NAMALWA (cell line): ENCODE data around the gene RALB.
"Not testable (repeated sequence)": the region's sequence is repeated elsewhere in the genome, so short reads cannot be mapped to it uniquely, and the experiment has no call there.

Experiments
- DNase-seq: peaks from one replicate; pipeline ENCODE4 v3.0.0-alpha.2; 2015; ENCODE audit warnings: low spot score

RALB gene

GRCh38 chr2:120293096-120294007 is 40.7 kb downstream of the RALB start:
- DNase-seq = no peak

DNA sequence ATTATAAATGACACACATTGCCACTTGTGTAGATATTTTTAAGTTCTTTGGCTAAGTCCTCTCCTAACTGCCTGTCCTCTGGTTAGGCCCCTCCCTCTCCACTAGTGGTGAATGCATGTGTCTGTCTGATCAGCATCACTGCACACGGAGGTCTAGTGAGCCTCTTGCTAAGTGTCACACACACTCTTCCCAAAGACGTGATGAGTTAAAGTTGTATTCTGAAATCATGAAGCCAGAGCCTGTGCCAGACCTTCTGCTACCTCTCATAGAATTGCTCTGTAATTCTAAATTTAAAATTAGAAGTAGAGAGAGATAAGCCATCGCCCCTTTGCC is 41.3 kb downstream of the RALB start:
- DNase-seq = peak; percentile 50

GRCh38 chr2:120298173-120298835 is 45.7 kb downstream of the RALB start:
- no peak for DNase-seq

- DNase-seq = no peak
Measured at GRCh38 chr2:120299004-120299403, 46.4 kb downstream of the RALB start.

DNA sequence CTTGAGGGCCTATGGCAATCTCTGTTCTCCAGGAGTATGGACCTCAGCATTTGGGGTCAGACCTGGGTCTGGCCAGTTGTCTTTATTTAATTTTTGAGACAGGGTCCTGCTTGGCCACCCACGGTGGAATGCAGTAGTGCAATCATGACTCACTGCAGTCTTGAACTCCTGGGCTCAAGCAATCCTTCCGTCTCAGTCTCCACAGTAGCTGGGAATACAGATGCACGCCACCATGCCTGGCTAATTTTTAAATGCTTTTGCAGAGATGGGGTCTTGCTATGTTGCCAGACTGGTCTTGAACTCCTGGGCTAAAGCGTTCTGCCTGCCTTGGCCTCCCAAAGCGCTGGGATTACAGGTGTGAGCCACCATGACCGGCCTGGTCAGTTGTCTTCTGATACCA is 46.9 kb downstream of the RALB start:
- no peak for DNase-seq

DNA sequence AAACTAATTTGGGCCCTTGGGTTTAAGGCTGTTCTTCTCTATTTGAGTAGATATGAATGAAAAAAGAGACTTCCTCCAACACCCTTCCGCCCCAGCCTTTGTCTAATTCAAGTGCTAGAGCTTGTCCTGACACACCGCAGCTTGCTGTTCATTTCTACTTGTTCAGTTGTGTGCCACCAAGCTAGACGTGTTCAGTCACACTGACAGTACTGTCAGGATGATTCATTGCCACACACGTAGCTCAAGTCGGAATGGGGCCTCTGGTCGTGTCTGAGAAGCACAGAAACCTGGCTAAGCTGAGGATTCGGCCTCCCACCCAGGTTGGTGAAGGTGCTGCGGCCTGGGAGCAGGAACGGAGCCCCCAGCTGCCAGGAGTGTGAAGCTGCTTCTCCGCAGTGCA is 47.7 kb downstream of the RALB start:
- DNase-seq = no peak

DNA sequence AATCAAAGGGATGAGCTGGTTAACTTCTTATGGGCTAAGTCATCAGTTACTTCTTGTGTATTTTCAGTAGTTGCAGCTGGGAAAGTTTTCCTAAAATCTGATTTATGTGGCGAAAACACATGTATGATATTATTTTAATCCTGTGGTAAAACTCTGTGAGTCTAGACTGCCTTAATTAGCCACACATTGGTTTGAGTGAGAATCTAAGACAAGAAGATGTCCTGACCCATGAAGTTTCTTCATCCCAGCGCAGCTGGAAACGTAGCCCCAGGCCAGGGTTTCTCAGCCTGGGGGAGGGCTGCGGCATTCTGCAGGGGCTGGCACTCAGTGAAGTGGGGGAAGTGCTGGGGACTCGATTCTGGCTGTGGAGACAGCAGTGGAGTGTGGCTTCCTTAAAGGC is 48.6 kb downstream of the RALB start:
- DNase-seq = no peak

DNA sequence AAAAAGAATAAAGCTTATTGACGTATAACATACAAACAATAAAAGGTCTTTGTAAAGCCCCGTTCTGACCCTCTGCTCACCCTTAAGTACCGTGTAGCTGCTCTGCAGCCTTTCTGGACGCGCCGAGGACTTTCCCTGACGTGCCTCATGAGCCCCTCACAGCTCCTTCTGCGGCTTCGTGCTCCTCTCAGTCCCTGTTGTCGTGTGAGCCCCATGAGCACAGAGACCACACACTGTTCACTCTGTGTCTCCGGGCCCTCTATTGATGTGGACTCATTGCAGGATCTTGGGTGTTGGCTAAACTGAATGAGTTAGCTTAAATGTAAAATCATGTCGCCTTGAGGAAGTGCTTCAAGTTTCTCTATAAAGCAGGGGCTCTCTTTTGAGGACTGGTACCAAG is 49.6 kb downstream of the RALB start:
- DNase-seq = no peak

DNA sequence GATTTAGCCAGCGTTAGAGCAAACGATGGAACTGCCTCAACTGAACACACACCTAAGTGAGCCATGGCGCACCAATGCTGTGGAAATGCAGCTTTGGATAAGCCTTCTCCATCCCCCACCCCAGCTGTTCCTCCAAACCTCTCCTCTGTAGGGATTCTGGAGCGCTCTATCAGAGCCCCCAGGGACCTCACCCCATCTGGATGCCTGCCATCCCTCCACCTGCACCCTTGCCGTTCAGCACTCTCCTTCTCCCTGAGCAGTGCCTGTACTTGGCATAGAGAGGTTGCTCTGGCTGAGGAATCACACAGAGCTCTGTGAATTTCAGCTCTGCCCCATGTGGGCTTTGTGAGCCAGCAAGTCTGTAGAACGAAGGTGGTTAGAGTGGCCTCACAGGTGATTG is 50.5 kb downstream of the RALB start:
- no peak for DNase-seq

DNA sequence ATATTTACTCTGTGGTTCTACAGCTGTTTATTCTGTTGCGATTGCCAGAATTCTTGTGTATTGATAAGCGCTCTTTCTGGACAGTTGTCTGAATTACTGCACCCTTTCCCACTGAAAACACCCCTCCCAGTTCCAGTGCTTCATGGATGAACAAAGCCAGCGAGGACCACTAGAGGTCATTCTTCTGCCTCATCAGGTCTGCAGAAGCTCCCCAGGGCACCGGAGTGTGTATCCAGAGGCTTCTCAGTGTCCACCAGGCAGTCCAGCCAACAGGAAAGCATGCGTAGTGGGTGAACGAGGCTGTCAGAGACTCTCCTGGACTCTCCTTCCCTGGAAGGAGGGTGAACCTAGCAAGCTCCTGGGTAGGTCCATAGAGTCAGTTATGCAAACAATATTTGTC is 52.6 kb downstream of the RALB start:
- no peak for DNase-seq

DNA sequence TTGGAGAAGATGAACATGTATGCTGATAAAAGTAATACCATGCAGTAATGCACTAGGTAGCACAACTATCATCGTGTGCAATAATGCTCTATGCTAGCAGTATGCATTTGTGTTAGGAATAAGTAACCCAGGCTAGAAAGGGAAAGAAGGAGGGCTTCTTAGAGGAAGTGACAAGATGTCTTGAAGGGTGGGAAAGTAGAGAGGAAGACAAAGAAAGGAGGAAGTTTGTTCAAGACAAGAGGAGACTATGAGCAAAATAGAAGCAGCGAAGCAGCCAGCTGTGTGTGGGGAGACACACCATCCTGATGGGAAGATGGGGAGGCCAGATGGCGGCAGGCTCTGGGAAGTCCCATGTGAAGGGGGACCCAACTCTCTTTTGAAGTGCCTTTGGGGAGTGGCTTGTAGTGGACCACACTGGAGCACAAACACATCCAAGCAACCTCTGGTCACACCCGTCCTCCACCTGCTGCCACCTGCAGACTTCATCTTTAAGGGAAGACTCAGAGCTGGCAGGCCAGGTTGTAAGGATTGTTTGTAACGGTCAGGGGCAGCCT is 53.4 kb downstream of the RALB start:
- DNase-seq = no peak

DNA sequence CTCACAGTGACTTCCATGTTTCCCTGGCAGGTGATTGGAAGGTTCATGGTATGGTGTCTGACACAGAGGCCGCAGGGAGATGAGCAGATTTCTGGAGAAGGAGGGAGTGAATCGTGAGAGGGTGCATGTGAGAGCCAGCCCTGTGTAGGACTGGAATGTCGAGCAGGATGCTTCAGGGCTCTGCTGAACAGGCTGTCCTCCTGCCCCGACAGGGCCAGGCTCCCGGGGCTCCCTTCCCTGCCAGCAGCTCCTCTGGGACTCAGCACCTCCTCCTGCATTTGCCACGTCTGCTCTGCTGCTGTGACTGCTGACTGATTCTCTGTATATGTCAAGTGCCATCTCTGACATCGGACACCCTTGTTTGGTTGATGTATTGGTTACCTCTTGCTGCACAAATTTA is 54.8 kb downstream of the RALB start:
- no peak for DNase-seq

DNA sequence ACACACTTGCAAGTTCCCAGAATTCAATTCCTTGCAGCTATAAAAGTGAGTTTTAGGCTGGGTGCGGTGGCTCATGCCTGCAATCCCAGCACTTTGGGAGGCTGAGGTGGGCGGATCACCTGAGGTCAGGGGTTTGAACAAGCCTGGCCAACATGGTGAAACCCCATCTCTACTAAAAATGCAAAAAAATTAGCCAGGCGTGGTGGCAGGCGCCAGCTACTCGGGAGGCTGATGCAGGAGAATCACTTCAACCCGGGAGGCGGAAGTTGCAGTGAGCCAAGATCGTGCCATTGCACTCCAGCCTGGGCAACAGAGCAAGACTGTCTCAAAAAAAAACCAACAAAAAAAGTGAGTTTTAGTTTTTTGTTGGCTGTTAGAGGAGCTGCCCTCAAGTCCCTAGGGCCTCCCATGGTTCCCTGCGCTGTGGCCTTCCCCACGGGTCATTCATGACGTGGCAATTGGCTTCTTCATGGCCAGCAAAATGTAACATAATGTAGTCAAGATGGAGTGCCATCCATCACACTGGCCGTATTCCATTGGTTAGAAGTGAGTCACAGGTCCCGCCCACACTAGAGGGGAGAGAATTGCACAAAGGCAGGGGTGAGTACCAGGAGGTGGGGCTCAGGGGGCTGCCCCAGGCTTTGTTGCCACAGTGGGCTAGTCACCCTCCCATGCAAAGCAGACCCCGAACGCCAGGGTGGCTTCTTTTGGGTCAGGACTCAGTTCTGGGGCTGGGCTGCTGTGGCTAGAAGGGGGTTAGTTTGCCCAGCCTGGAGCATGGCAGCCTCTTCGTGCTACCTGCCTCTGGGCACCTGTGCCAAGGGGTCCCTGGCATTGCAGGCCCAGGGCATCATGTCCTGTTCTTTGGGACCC is 55.6 kb downstream of the RALB start:
- DNase-seq = no peak

DNA sequence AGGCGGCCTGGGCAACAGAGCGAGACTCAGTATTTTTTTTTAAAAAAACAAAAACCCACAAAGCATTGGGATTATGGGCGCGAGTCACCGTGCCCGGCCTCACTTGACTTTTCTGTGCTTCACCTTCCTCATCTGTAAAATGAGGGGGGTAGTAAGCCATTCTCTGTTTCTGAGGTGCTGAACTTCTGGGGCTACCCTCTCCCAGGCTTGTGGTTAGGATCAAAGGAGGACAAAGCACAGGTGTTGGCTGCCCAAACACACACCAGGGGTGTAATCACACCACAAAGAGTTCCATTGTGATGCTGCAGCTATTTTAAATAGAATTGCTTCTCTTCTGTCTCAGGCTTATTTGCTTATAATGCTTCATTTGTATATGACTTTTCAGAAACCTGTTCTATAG is 57.5 kb downstream of the RALB start:
- DNase-seq = no peak

DNA sequence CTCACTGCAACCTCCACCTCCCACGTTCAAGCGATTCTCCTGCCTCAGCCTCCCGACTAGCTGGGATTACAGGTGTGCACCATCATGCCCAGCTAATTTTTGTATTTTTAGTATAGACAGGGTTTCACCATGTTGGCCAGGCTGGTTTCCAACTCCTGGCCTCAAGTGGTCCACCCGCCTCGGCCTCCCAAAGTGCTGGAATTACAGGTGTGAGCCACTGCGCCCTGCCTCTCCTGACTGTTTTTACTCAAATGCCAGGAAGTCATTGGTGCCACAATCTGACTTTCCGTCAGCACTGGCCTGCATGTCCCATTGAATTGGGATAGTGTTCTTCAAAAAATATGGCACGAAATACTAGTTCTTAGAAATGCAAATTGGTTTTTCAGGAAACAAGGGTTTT is 58.2 kb downstream of the RALB start:
- not testable (repeated sequence) for DNase-seq

DNA sequence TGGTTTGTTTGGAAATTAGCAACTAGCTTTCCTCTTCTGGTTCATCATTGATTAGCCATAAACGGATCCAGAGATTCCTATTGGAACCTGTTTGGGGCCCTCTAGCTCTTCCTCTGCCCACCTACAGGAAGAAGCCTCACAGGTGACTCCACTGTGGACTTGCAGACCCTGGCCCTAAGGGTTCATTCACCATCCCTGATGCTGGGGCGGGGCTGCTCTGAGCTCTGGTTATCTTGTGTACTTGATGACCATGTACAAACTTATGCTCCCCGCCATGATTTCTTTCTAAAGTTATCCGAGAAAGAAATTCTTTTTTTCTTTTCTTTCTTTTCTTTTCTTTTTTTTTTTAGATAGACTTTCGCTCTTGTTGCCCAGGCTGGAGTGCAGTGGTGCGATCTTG is 59.4 kb downstream of the RALB start:
- DNase-seq = no peak

- peak; percentile 80 for DNase-seq
Measured at GRCh38 chr2:120312860-120313694, 60.4 kb downstream of the RALB start.

GRCh38 chr2:120313695-120314615 is 61.3 kb downstream of the RALB start:
- no peak for DNase-seq

DNA sequence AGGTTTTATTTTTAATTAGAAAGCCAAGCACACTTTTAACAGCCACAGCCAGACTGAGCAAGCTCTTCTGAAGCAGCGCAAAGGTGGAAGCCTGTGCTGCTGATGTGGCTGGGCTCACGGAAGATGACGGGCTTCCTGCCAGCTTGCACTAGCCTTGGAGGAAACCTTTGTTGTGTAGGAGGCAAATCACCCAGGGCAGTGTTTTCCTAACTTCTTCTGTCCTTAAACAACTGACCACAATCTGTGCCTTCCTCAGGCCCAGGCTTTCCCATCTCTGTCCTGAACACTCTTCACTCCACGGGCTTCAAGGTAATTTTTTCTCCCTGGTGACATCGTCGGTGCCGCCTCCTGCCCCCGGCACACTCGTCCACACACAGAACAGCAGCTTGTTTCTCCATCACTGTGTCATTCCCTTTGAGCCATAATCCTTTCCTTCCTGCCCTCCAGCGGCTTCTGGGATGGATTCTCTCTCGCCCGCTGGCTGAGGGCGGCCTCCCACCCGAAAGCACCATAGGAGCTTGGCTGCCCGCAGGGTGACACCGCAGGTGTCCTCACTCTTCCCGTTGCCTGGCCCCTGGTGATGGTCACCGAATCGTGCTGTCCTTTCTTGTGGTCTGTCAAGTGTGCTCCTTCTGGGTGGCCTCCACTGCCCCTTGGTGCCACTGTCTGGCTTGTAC is 62.2 kb downstream of the RALB start:
- DNase-seq = no peak
